Measurements from ENCODE around the gene SOX15.

The SOX15 gene

DNA sequence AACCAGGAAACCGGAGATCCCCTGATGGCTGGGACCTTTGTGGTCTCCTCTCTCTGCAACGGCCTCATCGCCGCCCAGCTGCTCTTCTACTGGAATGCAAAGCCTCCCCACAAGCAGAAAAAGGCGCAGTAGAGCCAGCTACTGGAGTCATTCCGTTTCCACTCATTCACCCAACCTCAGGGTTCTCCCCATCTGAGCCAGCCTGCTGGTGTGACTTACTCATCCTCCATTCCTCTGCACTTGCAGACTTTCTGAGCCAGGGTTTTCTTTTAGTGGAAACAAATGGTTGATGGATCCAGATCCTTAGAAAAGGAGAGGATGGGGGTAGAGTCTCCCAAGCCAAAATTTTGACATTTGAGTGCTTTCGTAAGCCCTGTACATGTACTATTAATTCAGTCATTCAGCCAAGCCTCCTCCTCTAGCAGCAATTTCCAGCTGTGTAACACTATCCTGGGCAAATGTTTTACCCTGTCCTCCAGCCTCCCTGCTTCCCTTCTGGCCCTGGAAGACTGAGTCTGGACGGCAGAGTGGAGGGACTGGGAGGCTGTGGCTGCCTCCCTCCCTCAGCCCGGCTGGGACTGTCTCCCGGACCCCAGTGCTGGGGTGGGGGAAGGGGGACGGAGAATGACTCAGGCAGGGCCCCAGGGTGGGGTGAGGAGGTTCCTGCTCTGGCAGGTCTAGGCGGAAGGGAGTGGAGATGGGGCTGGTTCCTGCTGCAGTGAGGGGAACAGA, 2.3 kb downstream of the SOX15 start:
- Mint-ChIP-seq H3K9me3 (no peaks in the 10 kb centered on the region), H3K27ac (peak overlapping the region; percentile 67), H3K4me3 (no peak overlapping the region), H3K36me3 (peaks cover 47% of the 10 kb centered on the region), H3K4me1 (peaks cover 18% of the 10 kb centered on the region), H3K27me3 (no peaks in the 10 kb centered on the region)
- no peak for ATAC-seq

GRCh38 chr17:7586673-7587419, 3.0 kb downstream of the SOX15 start:
- Mint-ChIP-seq H3K27ac (peak overlapping the region; percentile 67), H3K4me3 (no peak overlapping the region), H3K9me3 (no peaks in the 10 kb centered on the region), H3K27me3 (no peaks in the 10 kb centered on the region), H3K36me3 (peaks cover 45% of the 10 kb centered on the region), H3K4me1 (peaks cover 26% of the 10 kb centered on the region)
- ATAC-seq, result no peak

DNA sequence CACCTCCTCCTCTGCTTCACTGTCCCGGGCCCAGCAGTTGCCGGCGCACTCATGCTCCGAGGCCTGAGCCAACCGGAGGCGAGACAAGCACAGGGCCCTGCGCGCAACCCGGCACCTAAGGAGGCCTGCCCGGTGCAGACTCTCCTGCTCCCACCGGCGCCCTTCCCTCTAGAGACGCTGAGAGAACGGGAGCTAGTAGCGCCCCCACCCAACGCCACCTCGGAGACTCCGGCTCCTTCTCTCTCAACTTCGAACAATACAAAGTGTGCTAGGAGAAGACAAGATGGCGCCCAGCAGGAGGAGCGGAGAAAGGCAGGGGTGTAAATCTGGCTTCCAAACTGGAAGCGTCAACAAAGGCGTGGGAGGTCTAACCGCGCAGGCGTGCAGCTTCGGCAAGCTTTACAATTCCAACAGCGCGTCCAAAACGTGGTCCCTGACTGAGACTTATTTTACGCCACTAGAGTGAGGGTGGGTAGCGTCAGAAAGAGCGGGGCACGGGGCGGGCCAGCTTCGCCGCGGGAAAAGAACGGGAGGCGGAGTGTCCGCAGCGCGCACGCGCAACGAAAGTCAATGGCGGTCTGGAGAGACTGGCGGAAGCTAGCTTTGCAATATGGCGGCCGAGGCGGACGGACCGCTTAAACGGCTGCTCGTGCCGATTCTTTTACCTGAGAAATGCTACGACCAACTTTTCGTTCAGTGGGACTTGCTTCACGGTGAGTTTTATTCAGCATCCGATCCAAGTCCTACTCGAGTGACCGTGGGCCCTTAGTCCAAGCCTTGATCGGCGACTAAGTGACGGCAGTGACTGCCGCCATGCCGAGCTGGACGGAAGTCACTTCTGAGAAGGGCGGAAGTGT, 6.4 kb downstream of the SOX15 start, which contains the start of gene MPDU1:
Gene MPDU1 (plus strand): TSS at position 600 of the 857 bp plus-strand sequence. CDS start 11 bp downstream, at position 611.
- Mint-ChIP-seq H3K27me3 (no peaks in the 10 kb centered on the region), H3K27ac (peak within 1 kb of the TSS; percentile 96), H3K4me3 (peak within 1 kb of the TSS; percentile 92), H3K9me3 (no peaks in the 10 kb centered on the region), H3K36me3 (peaks cover 52% of the 10 kb centered on the region), H3K4me1 (peaks cover 59% of the 10 kb centered on the region)
- ATAC-seq, result peak; percentile 88

GRCh38 chr17:7582396-7583252, 7.3 kb downstream of the SOX15 start:
- Mint-ChIP-seq H3K4me3 (peak overlapping the region; percentile 92), H3K9me3 (no peaks in the 10 kb centered on the region), H3K36me3 (peaks cover 53% of the 10 kb centered on the region), H3K27ac (peak overlapping the region; percentile 96), H3K27me3 (no peaks in the 10 kb centered on the region), H3K4me1 (peaks cover 68% of the 10 kb centered on the region)
- peak; percentile 1 for ATAC-seq

DNA sequence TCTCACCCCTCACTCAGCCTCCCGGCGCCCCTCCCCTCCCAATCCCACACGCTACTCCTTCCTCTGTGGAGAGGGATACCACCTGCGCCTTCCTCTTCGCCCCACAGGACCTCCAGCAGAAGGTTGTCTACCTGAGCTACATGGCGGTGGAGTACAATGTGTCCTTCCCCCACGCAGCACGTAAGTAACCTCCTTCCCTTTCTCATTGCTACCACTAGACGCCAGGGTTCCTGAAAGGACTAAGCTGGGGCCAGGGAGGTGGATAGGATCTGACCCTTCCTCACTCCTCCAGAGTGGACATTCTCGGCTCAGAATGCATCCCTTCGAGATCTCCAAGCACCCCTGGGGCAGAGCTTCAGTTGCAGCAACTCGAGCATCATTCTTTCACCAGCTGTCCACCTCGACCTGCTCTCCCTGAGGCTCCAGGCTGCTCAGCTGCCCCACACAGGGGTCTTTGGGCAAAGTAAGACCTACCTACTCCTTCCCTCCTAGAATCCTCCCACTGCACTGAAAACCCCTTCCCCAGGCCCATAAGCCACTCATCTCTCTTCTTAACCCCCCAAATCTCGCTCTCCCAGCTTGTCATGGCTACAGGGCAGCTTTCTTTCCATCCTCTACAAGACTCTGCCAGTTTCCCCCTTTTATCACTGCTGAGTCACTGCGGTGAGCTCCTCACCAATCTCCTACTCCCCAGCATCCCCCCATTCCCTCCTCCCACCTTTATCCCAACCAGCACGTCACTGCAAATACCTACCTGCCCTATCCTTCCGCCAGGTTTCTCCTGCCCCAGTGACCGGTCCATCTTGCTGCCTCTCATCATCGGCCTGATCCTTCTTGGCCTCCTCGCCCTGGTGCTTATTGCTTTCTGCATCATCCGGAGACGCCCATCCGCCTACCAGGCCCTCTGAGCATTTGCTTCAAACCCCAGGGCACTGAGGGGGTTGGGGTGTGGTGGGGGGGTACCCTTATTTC, 9.0 kb downstream of the SOX15 start:
- no peak for ATAC-seq
- Mint-ChIP-seq H3K4me1 (peaks cover 82% of the 10 kb centered on the region), H3K27ac (peak overlapping the region; percentile 96), H3K4me3 (peak overlapping the region; percentile 14), H3K27me3 (no peaks in the 10 kb centered on the region), H3K9me3 (no peaks in the 10 kb centered on the region), H3K36me3 (peaks cover 60% of the 10 kb centered on the region)

GRCh38 chr17:7579834-7580603, 9.9 kb downstream of the SOX15 start:
- Mint-ChIP-seq H3K9me3 (no peaks in the 10 kb centered on the region), H3K27me3 (no peaks in the 10 kb centered on the region), H3K4me3 (peak overlapping the region; percentile 57), H3K27ac (peak overlapping the region; percentile 96), H3K4me1 (peaks cover 78% of the 10 kb centered on the region), H3K36me3 (peaks cover 58% of the 10 kb centered on the region)
- peak; percentile 0 for ATAC-seq

DNA sequence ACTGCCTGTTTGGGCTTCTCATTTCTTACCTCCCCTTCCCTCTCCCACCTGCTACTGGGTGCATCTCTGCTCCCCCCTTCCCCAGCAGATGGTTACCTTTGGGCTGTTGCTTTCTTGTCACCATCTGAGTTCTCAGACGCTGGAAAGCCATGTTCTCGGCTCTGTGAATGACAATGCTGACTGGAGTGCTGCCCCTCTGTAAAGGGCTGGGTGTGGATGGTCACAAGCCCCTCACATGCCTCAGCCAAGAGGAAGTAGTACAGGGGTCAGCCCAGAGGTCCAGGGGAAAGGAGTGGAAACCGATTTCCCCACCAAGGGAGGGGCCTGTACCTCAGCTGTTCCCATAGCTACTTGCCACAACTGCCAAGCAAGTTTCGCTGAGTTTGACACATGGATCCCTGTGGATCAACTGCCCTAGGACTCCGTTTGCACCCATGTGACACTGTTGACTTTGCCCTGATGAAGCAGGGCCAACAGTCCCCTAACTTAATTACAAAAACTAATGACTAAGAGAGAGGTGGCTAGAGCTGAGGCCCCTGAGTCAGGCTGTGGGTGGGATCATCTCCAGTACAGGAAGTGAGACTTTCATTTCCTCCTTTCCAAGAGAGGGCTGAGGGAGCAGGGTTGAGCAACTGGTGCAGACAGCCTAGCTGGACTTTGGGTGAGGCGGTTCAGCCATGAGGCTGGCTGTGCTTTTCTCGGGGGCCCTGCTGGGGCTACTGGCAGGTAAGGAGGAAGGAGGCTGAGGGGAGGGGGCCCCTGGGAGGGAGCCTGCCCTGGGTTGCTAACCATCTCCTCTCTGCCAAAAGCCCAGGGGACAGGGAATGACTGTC, 10.7 kb downstream of the SOX15 start, which contains the start of gene CD68:
Gene CD68 (plus strand): TSS at position 638 of the 833 bp plus-strand sequence. CDS start 40 bp downstream, at position 678.
- peak; percentile 87 for ATAC-seq
- H3K9me3 Mint-ChIP-seq, result no peaks in the 10 kb centered on the region
- H3K4me1 Mint-ChIP-seq, result peaks cover 78% of the 10 kb centered on the region
- H3K4me3 Mint-ChIP-seq, result peak within 1 kb of the TSS; percentile 57
- peaks cover 59% of the 10 kb centered on the region for H3K36me3 Mint-ChIP-seq
- H3K27me3 Mint-ChIP-seq, result no peaks in the 10 kb centered on the region
- H3K27ac Mint-ChIP-seq, result peak within 1 kb of the TSS; percentile 96

GRCh38 chr17:7577327-7578199, 12.3 kb downstream of the SOX15 start:
- no peaks in the 10 kb centered on the region for H3K9me3 Mint-ChIP-seq
- no peak overlapping the region for H3K4me3 Mint-ChIP-seq
- H3K4me1 Mint-ChIP-seq, result peaks cover 81% of the 10 kb centered on the region
- H3K27ac Mint-ChIP-seq, result peak overlapping the region; percentile 41
- ATAC-seq, result no peak
- H3K36me3 Mint-ChIP-seq, result peaks cover 69% of the 10 kb centered on the region
- H3K27me3 Mint-ChIP-seq, result no peaks in the 10 kb centered on the region

DNA sequence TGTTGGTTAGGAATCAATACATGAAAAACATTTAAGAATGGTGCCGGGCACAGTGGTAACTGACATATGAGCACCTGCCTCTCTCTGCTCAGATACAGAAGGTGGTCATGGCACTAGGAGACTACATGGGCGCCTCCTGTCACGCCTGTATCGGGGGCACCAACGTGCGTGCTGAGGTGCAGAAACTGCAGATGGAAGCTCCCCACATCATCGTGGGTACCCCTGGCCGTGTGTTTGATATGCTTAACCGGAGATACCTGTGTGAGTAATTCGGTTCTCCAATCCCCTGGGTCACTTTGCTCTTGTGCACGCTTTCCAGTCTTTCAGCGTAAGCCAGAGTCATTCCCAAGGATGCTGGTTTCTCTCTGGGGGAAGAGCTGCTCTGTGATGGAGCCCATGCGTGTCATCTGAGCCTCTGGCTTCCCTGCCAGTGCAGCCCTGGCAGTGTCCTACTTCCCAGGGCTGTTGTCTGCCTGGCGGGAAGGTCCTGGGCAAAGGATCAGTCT, 13.4 kb downstream of the SOX15 start:
- Mint-ChIP-seq H3K4me3 (no peak overlapping the region), H3K4me1 (peaks cover 78% of the 10 kb centered on the region), H3K36me3 (peaks cover 72% of the 10 kb centered on the region), H3K9me3 (no peaks in the 10 kb centered on the region), H3K27me3 (no peaks in the 10 kb centered on the region), H3K27ac (peak overlapping the region; percentile 41)
- ATAC-seq, result no peak

- H3K4me1 Mint-ChIP-seq, result peaks cover 78% of the 10 kb centered on the region
- H3K27me3 Mint-ChIP-seq, result no peaks in the 10 kb centered on the region
- no peak for ATAC-seq
- no peak overlapping the region for H3K27ac Mint-ChIP-seq
- peaks cover 72% of the 10 kb centered on the region for H3K36me3 Mint-ChIP-seq
- H3K4me3 Mint-ChIP-seq, result no peak overlapping the region
- no peaks in the 10 kb centered on the region for H3K9me3 Mint-ChIP-seq
Measured at GRCh38 chr17:7575959-7576358, 13.9 kb downstream of the SOX15 start.

- H3K36me3 Mint-ChIP-seq, result peaks cover 72% of the 10 kb centered on the region
- no peak for ATAC-seq
- no peaks in the 10 kb centered on the region for H3K9me3 Mint-ChIP-seq
- H3K4me1 Mint-ChIP-seq, result peaks cover 78% of the 10 kb centered on the region
- peak overlapping the region; percentile 93 for H3K4me3 Mint-ChIP-seq
- no peaks in the 10 kb centered on the region for H3K27me3 Mint-ChIP-seq
- no peak overlapping the region for H3K27ac Mint-ChIP-seq
Measured at GRCh38 chr17:7575481-7575883, 14.4 kb downstream of the SOX15 start.

Data from stimulated activated memory B cell treated with anti-CD40 and anti-IgM and Interleukin-4, amounts not matched to agents 10 μg/mL and 1 μg/mL and 100 μg/mL, for 72 hours (primary cell).